PC-3 (cell line): Measurements from ENCODE around the gene CS. TPM values are rescaled to one million over a fixed set of nuclear protein-coding genes. Genes with fewer than 3 reads are reported as not detected.

Experiments used
- ATAC-seq: fragments of 200-7000 bp; cut with Tn5 transposase; 2 replicates; pipeline ENCODE4 v1.9.1; 2020; ENCODE audit warnings: mild to moderate bottlenecking, moderate library complexity
- BruUV-seq: library from RNA; stranded (reverse); fragments of 400-500 nt; replicated peaks from 2 replicates; lab custom pipeline; 2021; lab: Mats Ljungman, UMichigan
- CTCF ChIA-PET: fragments of 300-600 bp; sonication (Branson Sonifier 250); formaldehyde crosslinking; loops from one replicate; lab custom pipeline; 2022; ENCODE audit warnings: antibody characterized with exemption; lab: Charles Lee
- POLR2A ChIA-PET: fragments of 300-600 bp; sonication (Branson Sonifier 250); formaldehyde crosslinking; loops from one replicate; lab custom pipeline; 2022; ENCODE audit warnings: antibody characterized with exemption; ENCODE audit not compliant: unreplicated experiment; lab: Charles Lee
- DNase-seq: peaks from one replicate; pipeline ENCODE4 v3.0.0-alpha.2; 2015
- H2AFZ ChIP-seq: fragments of 300-600 bp; sonication (generic); 2 replicates; pipeline ENCODE4 v1.6.0; 2016; ENCODE audit warnings: antibody characterized with exemption, low read length
- H3F3A ChIP-seq: fragments of 300-600 bp; sonication (generic); one replicate; pipeline ENCODE4 v1.6.0; 2017; ENCODE audit warnings: antibody characterized with exemption, low read length, control low read depth, mild to moderate bottlenecking; ENCODE audit not compliant: unreplicated experiment
- H3K27ac ChIP-seq: fragments of 300-600 bp; sonication (generic); 2 replicates; pipeline ENCODE4 v1.5.1; 2016; ENCODE audit warnings: mild to moderate bottlenecking, low read length
- H3K27me3 ChIP-seq: fragments of 300-600 bp; sonication (generic); 2 replicates; pipeline ENCODE4 v1.6.1; 2016; ENCODE audit warnings: low read length, mixed read lengths
- H3K36me3 ChIP-seq: fragments of 300-600 bp; sonication (generic); 2 replicates; pipeline ENCODE4 v1.6.1; 2016; ENCODE audit warnings: low read depth, mixed run types, low read length, mixed read lengths
- H3K4me1 ChIP-seq: fragments of 300-600 bp; sonication (generic); 2 replicates; pipeline ENCODE4 v1.5.1; 2016; ENCODE audit warnings: low read length; ENCODE audit not compliant: insufficient read depth
- H3K4me2 ChIP-seq: fragments of 300-600 bp; sonication (generic); 2 replicates; pipeline ENCODE4 v1.6.0; 2016; ENCODE audit warnings: low read length
- H3K4me3 ChIP-seq: fragments of 300-600 bp; sonication (generic); 2 replicates; pipeline ENCODE4 v1.5.1; 2016; ENCODE audit warnings: mild to moderate bottlenecking, low read length, mixed read lengths
- H3K79me2 ChIP-seq: fragments of 300-600 bp; sonication (generic); 2 replicates; pipeline ENCODE4 v1.6.1; 2017; ENCODE audit warnings: low read length, mixed read lengths
- H3K9ac ChIP-seq: fragments of 300-600 bp; sonication (generic); 2 replicates; pipeline ENCODE4 v1.6.0; 2016; ENCODE audit warnings: mild to moderate bottlenecking, low read length
- H3K9me2 ChIP-seq: fragments of 300-600 bp; sonication (generic); replicated peaks from 2 replicates; pipeline ENCODE4 v1.6.1; 2016; ENCODE audit warnings: mixed run types, low read length, mixed read lengths
- H3K9me3 ChIP-seq: fragments of 300-600 bp; sonication (generic); 2 replicates; pipeline ENCODE4 v1.6.1; 2016; ENCODE audit warnings: low read length, mixed read lengths
- H4K20me1 ChIP-seq: fragments of 300-600 bp; sonication (generic); 2 replicates; pipeline ENCODE4 v1.6.1; 2016; ENCODE audit warnings: low read length, mixed read lengths
- CTCF ChIP-seq: fragments of 300-600 bp; sonication (generic); conservative IDR thresholded peaks from 2 replicates; pipeline ENCODE4 v1.5.1; 2017; ENCODE audit warnings: antibody characterized with exemption, low read depth, mild to moderate bottlenecking, low read length
- EZH2 ChIP-seq: fragments of 300-600 bp; sonication (generic); IDR thresholded peaks from one replicate; pipeline ENCODE4 v1.6.1; 2017; ENCODE audit warnings: antibody characterized with exemption, mild to moderate bottlenecking, low read length; ENCODE audit not compliant: unreplicated experiment
- EZH2phosphoT487 ChIP-seq: fragments of 300-600 bp; sonication (generic); IDR thresholded peaks from 2 replicates; pipeline ENCODE4 v1.6.1; 2018; ENCODE audit warnings: mild to moderate bottlenecking, antibody characterized with exemption, low read length, borderline replicate concordance
- intact Hi-C: fragments of 100-400 bp; cut with micrococcal nuclease; formaldehyde crosslinking; loops from 2 replicates; pipeline ENCODE4 v1.9.0; 2023
- total RNA-seq: library from RNA; depleted of rRNA; stranded (reverse); fragments of >200 nt; gene quantifications from 2 replicates; pipeline ENCODE4 v1.2.3, GENCODE V29; 2014

Gene CS
- total RNA-seq, 1 experiment from 2014 or later, result 182 TPM

DNA sequence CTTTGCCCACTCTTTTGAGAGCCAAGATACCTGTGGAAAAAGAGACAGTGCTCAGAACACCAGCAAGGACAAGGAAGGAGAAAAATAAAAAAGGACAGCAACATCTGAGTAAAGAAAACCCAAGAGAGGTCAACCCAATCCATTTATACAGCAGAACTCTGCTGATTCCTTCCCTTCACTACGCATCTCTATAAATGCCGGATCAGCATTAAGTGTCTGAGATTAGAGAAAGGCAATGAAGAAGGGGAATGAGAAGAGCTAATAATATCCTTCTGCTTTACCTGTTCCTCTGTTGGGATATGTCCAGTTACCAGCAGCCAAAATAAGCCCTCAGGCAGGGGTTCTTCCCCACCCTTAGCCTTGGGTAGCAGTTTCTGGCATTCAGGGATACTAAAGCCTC is 17.6 kb downstream of the CS start:
- ATAC-seq (no peak), DNase-seq (no peak)
- Histone ChIP-seq H3K4me3 (no peak overlapping the region), H3K4me2 (no peak overlapping the region), H3K27ac (no peak overlapping the region), H3K9ac (no peak overlapping the region), H3F3A (no peaks in the 10 kb centered on the region), H2AFZ (no peak overlapping the region), H3K36me3 (peaks cover 60% of the 10 kb centered on the region), H3K4me1 (no peaks in the 10 kb centered on the region), H3K79me2 (peaks cover 12% of the 10 kb centered on the region; the same call in 1 of the 2 replicates), H3K27me3 (no peaks in the 10 kb centered on the region), H3K9me3 (no peaks in the 10 kb centered on the region), H3K9me2 (no peaks in the 10 kb centered on the region), H4K20me1 (no peaks in the 10 kb centered on the region; the same call in 1 of the 2 replicates)
- CTCF ChIA-PET, result no interaction called here
- POLR2A ChIA-PET, result no interaction called here
- BruUV-seq, result no TSS peak
- intact Hi-C loops, result no loop called here
- TF ChIP-seq CTCF (no peak), EZH2phosphoT487 (no peak), EZH2 (no peak)

GRCh38 chr12:56282030-56282429 is 18.1 kb downstream of the CS start:
- no peaks in the 10 kb centered on the region for H3F3A ChIP-seq
- no peak overlapping the region for H3K4me2 ChIP-seq
- no peaks in the 10 kb centered on the region; the same call in 1 of the 2 replicates for H4K20me1 ChIP-seq
- H3K9ac ChIP-seq, result no peak overlapping the region
- ATAC-seq (no peak), DNase-seq (no peak)
- CTCF ChIA-PET, result no interaction called here
- H3K27me3 ChIP-seq, result no peaks in the 10 kb centered on the region
- no peaks in the 10 kb centered on the region for H3K9me3 ChIP-seq
- intact Hi-C loops, result no loop called here
- no peaks in the 10 kb centered on the region for H3K4me1 ChIP-seq
- TF ChIP-seq CTCF, result no peak
- no peak for TF ChIP-seq EZH2phosphoT487
- TF ChIP-seq EZH2, result no peak
- H3K4me3 ChIP-seq, result no peak overlapping the region
- no peaks in the 10 kb centered on the region for H3K9me2 ChIP-seq
- no peak overlapping the region for H3K27ac ChIP-seq
- POLR2A ChIA-PET, result no interaction called here
- H2AFZ ChIP-seq, result no peak overlapping the region
- peaks cover 60% of the 10 kb centered on the region for H3K36me3 ChIP-seq
- no TSS peak for BruUV-seq
- peaks cover 7% of the 10 kb centered on the region; the same call in 1 of the 2 replicates for H3K79me2 ChIP-seq

GRCh38 chr12:56280849-56281248 is 19.3 kb downstream of the CS start:
- H3K79me2 ChIP-seq, result no peaks in the 10 kb centered on the region
- DNase-seq (no peak), ATAC-seq (no peak)
- no peak overlapping the region for H3K4me3 ChIP-seq
- H2AFZ ChIP-seq, result no peak overlapping the region
- no peak overlapping the region for H3K9ac ChIP-seq
- no peaks in the 10 kb centered on the region for H3K9me2 ChIP-seq
- BruUV-seq, result no TSS peak
- no peaks in the 10 kb centered on the region for H3K27me3 ChIP-seq
- H4K20me1 ChIP-seq, result no peaks in the 10 kb centered on the region
- no peak overlapping the region for H3K27ac ChIP-seq
- no peaks in the 10 kb centered on the region for H3K4me1 ChIP-seq
- H3F3A ChIP-seq, result no peaks in the 10 kb centered on the region
- no peaks in the 10 kb centered on the region for H3K9me3 ChIP-seq
- intact Hi-C loops, result no loop called here
- ChIA-PET CTCF (no interaction called here), POLR2A (no interaction called here)
- H3K36me3 ChIP-seq, result peaks cover 57% of the 10 kb centered on the region
- no peak overlapping the region for H3K4me2 ChIP-seq
- TF ChIP-seq CTCF (no peak), EZH2phosphoT487 (no peak), EZH2 (no peak)
